NCI-H524 (cell line): ENCODE data around the gene VPS37D.
"Not testable (repeated sequence)": the region's sequence is repeated elsewhere in the genome, so short reads cannot be mapped to it uniquely, and the experiment has no call there.

Experiments used
- DNase-seq, 2 experiments: peaks; one replicate each; lab custom pipeline; 2025; lab: John Stamatoyannopoulos, UW

VPS37D gene

DNA sequence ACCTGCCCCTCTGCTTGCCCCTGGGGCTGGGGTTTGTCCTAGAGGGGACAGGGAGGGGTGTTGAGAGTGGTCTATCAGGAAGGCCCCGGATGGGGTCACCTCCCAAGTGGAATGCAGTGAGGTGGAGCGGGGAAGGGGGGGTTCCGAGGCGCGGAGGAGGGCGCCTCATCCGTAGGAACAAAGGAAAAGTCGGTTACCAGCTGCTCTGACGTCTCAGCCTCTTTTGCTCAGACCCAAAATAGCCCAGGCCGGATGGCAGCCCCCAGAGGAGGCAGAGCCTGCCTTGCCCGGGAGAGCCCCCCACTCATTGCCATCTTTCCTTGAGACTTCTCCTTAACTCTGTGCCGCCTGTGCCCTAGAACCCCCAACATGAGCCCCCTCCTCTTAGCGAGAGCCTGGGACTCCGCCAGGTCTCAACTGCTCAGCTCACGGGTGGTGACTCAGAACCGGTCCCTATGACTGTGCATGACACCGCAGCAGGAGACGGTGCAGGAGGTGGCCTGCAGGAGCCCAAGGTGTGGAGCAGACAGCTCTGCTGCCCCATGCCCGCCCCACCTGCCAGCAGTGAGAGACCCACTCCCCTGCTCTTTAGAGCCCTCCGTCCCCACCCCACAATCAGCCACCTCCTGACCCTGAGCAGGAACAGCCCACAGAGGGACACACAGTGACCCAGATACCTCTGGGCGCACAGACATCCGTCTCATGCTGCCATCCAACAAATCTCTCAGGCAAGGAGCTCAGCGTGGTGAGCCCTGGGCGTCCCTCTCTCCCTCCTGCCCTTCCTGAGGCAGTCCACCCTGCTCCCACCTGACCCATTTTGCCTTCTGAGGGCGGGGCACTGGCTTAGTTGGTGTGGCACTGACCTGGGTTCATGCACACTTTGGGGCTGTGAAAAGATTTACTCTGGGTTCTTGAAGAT, 38.8 kb downstream of the VPS37D start:
- DNase-seq, result peak; percentile 9 to 50

DNA sequence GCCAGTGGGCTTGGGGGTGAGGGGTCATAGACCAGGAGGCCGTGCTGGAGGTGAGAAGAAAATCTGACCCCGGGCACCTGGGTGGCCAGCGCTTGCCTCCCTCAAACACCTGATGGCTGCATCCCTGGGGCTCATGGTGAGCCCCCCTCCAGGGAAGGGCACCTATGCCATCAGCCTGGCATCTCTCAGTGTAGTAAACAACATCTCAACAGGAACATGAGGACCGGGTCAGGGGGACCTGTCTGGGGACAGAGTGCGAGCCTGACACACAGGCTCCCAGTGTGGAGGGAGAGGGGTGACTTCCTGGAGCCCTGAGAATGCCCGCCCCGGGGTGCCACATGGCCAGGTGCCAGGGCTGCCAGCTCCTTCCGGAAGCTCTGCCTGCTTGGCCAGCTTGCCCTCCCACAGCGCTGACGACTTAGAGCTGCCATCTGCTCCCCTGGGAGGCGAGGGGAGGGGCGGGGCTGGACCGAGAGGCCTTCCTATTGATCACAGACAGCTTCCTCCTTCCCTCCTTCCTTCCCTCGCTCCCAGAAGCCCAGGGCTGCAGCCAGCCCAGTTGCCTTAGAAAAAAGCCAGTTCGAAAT, 39.5 kb downstream of the VPS37D start:
- peak; percentile 91 to 93 for DNase-seq

DNA sequence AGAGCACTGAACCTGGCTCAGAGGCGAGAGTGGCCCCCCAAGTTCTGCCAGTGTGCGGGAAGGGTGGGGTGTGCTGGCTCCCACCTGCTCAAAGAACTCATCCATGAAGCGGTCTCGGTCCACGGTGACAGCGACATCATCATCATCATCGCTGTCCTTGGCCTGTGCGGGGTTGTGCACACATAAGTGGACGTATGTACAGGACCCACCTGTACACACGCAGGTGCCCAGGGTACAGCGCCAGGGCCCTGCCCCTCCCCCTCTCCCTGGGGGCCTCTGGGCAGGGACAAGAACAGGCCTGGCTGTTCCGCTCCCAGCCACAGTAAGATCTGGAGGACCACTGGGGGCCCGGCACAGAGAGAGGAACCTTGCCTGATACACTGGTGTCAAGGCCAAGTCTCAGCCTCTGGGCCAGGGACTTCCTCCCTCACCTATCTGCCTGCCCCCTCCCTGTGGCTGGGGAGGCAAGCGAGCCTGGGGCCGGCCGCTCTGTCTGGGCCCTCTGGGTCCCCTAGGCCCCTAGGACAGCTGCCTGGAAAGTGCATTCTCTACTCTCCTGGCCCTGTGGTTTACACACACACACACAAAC, 41.4 kb downstream of the VPS37D start:
- DNase-seq, result no peak

DNA sequence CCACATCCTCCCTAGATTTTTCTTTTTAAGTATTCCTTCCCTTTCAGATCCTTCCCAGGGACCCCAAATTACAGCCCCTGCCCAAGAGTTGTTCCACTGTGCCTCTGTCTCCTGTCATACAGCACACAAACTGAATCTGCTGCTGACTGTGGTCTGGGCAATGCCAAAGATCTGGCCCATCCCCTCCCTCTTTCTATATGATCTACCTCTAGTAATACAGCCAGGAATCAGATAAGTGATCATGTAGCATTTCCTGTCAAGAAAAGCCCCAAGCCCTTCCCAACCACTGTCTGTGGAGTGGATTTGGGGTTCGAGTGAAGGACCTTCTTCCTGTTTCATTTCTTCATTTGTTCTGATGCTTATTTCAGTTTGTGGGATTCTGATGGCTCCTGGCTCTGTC, 45.1 kb downstream of the VPS37D start:
- no peak for DNase-seq

DNA sequence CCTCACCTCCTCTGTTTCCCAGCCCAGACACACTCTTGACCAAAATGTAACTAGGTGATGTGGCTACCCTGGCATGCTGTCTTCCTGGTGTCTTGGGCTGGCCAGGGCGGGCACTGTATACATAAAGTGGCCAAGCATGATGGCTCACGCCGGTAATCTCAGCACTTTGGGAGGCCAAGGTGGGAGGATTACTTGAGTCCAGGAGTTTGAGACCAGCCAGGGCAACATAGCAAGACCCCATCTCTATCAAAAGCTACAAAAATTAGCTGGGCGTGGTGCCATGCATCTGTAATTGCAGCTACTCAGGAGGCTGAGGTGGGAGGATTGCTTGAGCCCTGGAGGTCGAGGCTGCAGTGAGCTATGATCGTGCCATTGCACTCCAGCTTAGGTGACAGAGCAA, 45.7 kb downstream of the VPS37D start:
- DNase-seq, result not testable (repeated sequence)

DNA sequence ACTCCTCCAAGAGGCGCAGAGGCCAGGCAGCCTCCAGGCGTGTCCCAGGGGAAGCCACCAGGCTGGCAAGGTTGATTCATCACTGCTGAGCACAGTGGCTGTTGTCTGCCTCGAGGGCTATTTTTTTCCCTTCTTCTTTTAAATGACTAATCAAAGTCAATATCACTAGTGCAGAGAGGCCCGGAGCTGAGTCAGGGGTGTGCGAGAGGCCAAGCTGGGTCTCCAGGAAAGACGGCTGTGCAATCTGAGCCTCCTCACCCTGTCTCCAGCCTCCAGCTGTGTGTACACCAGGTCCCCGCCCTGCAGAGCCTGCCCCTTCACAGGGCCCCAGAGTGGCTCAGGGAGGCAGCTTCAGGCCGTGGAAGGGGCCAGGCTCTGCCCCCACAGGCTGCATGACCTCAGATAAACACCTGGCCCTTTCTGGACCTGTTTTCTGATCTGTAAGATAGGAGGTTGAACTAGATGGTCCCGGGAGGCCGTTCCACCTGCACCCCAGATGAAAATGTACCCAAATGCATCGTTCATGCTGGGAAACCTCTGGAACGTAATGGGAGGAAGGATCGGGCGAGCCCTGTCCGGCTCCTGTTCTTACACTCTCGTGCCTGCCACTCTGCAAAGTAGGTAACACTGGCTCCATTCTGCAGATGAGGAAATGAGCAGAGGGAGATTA, 48.2 kb downstream of the VPS37D start:
- peak; percentile 20 to 65 for DNase-seq

DNA sequence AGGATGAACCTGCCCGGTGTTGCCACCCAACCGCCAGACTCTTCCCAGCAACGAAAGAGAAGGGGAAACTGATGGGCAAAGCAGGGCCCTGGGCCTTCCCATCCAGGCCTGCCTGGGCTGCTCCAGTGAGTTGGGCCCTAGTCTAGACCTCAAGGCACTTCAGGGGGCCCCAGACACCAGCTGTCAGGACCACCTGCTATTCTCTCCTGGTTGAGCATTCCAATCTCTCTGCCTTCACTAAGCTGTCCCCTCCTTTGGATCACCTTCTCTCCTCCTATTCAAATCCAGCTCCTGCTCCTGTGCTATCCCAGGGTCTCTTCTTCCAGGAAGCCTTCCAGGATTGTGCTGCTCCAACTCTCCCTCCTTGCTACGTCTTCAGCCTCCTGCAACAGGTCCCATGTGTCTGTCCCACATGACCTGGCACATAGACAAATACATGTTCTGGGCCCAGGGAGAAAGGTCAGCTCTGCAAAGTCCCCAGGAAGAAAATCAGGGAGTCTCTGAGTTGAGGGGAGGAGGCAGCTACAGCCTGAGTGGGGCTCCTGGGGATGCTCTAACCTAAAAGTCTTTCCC, 48.8 kb downstream of the VPS37D start:
- DNase-seq, result peak; percentile 80 to 85

DNA sequence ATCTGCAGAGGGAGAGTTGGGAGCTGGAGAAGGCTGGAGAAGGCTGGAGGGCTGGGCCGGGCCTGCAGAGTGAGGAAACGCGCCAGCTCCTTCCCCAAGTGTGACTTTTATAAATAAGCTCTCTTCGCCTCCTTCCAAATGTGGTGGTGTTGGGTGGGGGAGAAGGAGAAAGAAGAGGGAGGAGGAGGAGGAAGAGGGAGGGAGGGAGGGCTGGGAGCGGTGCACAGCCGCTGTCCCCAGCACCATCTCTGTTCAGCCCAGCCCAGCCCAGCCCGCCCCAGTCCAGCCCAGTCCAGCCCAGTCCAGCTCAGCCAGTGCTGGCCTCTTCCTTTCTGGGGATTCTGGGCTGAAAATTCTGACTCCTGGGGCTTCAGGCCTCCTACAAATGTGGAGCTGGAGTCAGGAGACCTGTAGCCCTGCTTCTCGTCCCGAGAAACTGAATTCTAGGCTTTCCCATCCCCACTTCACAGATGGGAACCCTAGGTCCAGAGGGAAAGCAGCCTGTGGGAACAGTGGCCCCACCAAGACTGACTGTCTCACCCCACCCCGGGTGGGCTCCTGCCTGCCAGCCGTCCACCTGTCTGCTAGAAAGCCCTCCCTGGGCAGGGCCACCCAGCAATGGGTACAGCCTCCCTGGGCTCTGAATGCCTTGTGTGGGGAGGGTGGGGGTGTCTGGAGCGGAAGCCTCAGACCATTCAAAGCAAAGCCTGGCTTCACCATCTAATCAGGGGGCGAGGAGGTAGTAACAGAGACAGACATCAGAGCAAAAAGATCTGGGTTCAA, 49.6 kb downstream of the VPS37D start:
- no peak for DNase-seq

DNA sequence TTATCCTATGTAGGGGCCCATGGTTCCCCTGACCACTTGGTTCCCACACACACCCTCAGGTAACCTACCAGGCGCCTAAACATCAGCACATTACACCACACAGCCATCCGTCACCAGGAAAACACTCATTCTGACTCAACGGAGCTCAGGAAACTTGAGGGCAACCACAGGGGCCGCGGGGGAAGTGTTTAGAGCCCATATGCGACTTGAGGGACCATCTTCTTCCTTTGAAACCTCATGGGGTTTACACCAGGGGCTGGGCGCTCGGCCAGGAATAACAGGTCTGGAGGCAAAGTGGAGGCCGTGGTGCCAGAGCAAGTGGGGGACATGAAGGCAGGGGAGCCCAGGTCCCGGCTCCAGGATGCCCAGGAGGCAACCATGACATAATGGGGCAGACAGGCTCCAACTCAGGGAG, 50.4 kb downstream of the VPS37D start:
- DNase-seq, result no peak

DNA sequence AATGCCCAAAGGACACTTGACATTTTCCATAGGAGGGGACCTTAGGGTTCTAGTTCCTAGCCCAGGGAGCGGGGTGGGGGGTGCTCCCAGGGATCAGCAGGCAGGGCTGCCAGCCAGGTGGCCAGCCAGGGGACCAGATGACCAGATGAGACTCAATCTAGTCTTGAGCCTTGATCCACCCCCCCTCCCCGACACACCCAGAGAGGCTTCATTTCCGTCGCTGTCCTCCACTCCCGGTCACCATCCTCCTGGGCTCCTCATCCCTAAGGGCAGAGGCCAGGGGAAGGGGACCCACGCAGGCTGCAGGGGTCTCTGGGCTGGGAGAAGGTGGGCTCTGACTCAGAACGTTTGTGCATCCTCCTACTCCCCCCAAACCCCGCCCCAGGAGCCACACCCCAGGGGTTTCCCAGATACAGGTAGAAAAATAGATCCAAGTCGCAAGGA, 50.8 kb downstream of the VPS37D start:
- no peak for DNase-seq

DNA sequence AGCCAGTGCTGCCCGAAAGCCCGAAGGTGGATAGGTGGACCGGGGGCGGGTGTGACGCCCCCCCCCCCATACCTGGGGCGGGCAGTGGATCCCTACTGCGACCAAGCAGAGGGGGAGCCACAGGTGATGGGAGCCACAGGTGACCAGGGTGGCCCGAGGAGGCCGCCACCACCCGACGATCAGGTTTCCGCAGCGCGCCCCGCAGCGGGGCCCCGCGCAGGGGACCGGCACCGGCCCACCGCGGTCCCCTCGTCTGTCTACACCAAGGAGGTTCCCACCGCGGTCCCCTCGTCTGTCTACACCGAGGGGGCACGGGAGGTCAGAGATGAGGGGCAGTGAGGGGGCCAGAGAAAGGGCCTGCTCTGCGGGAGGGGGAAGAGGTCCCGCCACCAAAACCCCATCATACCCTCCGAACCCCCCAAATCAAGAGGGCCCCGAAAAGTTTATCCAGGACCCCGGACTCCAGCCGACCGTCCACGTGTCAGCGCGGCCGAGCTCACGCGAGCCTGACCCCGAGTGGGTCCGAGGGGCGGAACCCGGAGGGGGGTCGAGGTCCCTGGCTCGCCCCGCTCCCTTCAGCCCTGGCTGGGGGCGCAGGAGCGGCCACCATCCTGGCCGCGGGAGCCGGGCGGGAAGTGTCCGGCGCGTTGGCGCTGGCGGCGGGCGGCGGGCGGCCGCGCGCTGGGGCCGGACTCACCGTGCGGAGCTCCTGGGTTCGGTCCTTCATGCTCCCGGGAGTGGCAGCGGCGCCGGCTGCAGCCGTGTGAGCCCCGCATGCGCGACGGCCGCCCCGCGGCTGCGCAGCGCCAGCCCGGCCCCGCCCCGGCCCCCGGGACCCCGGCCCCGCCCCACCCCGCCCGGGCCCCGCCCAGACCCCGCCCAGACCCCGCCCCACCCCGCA, 51.5 kb downstream of the VPS37D start, which contains the start of gene STX1A:
TSS of gene STX1A (minus strand) at position 765 of the 901 bp plus-strand sequence. CDS start at position 727, 38 bp downstream.
- peak; percentile 30 to 60 for DNase-seq

DNA sequence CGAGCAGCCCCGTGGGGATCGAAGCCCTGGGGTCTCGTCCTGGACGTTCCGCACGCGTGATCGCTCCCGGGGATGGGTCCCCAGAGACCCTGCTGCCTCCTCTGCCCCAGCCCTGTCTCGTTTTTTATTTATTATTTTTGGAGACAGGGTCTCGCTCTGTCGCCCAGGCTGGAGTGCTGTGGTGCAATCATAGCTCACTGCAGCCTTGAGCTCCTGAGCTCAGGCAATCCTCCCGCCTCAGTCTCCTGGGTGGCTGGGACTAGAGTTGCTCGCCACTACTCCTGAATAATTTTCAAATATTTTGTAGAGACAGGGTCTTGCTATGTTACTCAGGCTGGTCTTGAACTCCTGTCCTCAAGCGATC, 52.2 kb downstream of the VPS37D start:
- DNase-seq, result no peak

DNA sequence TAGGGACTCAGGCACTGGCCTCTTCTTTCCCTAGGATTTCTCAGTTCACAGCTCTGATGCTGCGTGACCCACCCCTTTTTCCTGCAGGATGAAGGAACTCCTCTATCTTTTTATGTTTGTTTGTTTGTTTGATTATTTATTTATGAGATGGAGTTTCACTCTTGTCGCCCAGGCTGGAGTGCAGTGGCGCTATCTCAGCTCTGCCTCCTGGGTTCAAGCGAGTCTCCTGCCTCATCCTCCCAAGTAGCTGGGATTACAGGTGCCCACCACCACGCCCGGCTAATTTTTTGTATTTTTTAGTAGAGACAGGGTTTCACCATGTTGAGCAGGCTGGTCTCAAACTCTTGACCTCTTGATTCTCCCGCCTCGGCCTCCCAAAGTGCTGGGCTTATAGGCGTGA, 52.8 kb downstream of the VPS37D start:
- DNase-seq, result not testable (repeated sequence)

DNA sequence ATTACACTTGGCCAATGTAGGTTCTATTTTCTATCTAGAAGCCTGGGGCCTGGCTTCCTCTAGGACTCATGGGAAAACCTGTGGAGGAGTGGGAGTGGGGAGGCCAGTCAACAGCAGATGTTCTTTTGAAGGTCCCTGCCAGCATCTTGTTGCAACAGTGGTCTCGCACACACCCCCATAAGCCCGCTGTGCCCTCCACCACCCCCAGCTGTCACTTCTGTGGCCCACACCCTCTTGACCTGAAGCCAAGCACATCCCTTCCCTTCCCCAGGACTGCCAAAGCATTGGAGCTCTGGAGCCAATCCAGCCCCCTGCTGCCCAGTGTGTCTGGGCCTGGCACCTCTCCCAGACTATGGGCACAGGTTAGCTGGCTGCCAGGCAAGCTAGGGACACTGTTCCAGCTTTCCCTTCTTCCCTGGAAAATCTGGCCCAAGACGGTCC, 53.8 kb downstream of the VPS37D start:
- peak; percentile 67 to 75 for DNase-seq
